Fibroblast of villous mesenchyme (primary cell): Measurements from ENCODE around the gene ABL2. TPM values are rescaled to one million over a fixed set of nuclear protein-coding genes. Genes with fewer than 3 reads are reported as not detected.

ENCODE experiments used
- DNase-seq: peaks from one replicate; pipeline ENCODE4 v3.0.0-alpha.2; 2010; ENCODE audit warnings: low read depth
- H3K4me3 ChIP-seq: 2 replicates; pipeline ENCODE4 v1.5.1; 2011; ENCODE audit warnings: low read depth, mild to moderate bottlenecking, low read length
- CTCF ChIP-seq: IDR thresholded peaks from 2 replicates; pipeline ENCODE4 v1.5.1; 2012; ENCODE audit warnings: low read depth, mild to moderate bottlenecking, low read length; ENCODE audit not compliant: insufficient read depth
- small RNA-seq: library from RNA; depleted of rRNA; stranded (forward); fragments of <200 nt; gene quantifications from one replicate; pipeline ENCODE3, GENCODE V24; 2012
- total RNA-seq: library from RNA; depleted of rRNA; stranded (reverse); fragments of >200 nt; gene quantifications from 2 replicates; pipeline ENCODE4 v1.2.3, GENCODE V29; 2012

Gene ABL2
- total RNA-seq, 1 donor: 66.9 TPM

GRCh38 chr1:179058487-179059483 lies 170.7 kb downstream of the ABL2 start:
- DNase-seq: no peak
- no peak for TF ChIP-seq CTCF
- no peak overlapping the region for H3K4me3 ChIP-seq

GRCh38 chr1:179055937-179056336 lies 173.5 kb downstream of the ABL2 start:
- no peak for TF ChIP-seq CTCF
- H3K4me3 ChIP-seq: no peak overlapping the region
- no peak for DNase-seq

GRCh38 chr1:179053486-179053885 lies 176.0 kb downstream of the ABL2 start:
- no peak overlapping the region for H3K4me3 ChIP-seq
- DNase-seq: no peak
- TF ChIP-seq CTCF: no peak

GRCh38 chr1:179052776-179053175 lies 176.7 kb downstream of the ABL2 start:
- TF ChIP-seq CTCF: no peak
- no peak for DNase-seq
- H3K4me3 ChIP-seq: no peak overlapping the region

Small RNA genes lying within 50 kb of the gene (small RNA-seq; reads per million reads assigned to genes)
- gene AL512326.2 (not detected), gene AL512326.3 (not detected), gene EIF4A1P11 (not detected), gene RF00272 (not detected)

Other genes with a start within 250 kb of the ABL2 start
- 32.5 and 42.7 TPM in 2 replicates for gene FAM20B, start 203.8 kb downstream of the ABL2 start, total RNA-seq
- gene TOR3A, start 147.6 kb downstream of the ABL2 start, total RNA-seq: 35.4 and 41.2 TPM in 2 replicates
- gene SOAT1, start 64.1 kb upstream of the ABL2 start, total RNA-seq: 23.8 and 37.6 TPM in 2 replicates
- 0.64 TPM in 1 of 2 replicates, not detected in the other for gene AXDND1, start 136.3 kb upstream of the ABL2 start, total RNA-seq